Measurements from ENCODE around the gene DCAF7.

Gene DCAF7

DNA sequence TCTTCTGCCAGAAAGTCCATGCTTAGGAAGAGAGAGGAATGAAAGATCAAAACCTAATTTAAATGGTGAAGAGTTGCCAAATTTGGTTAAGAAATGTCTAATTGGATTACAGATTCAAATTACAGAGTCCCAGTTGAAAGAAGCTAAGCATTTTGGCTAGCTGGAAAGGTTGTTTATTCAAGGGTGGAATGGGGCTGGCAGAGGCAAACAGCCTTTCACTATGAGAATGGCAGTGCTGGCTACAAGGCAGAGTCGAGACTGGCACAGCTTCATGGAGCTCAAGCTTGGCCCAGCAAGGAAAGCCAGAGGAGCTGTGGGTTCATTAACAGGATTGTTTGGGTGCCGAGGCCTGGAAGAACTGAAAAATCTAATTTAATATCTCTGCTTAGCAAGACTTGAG is 85.5 kb downstream of the DCAF7 start:
- TF ChIP-seq, protein P1, sequence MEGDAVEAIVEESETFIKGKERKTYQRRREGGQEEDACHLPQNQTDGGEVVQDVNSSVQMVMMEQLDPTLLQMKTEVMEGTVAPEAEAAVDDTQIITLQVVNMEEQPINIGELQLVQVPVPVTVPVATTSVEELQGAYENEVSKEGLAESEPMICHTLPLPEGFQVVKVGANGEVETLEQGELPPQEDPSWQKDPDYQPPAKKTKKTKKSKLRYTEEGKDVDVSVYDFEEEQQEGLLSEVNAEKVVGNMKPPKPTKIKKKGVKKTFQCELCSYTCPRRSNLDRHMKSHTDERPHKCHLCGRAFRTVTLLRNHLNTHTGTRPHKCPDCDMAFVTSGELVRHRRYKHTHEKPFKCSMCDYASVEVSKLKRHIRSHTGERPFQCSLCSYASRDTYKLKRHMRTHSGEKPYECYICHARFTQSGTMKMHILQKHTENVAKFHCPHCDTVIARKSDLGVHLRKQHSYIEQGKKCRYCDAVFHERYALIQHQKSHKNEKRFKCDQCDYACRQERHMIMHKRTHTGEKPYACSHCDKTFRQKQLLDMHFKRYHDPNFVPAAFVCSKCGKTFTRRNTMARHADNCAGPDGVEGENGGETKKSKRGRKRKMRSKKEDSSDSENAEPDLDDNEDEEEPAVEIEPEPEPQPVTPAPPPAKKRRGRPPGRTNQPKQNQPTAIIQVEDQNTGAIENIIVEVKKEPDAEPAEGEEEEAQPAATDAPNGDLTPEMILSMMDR (IDR thresholded peaks at IDR 0.05; ENCODE audit: control insufficient read depth, extremely low read depth, insufficient read depth): no peak
- H3K4me3 ChIP-seq (ENCODE audit: low read depth, low read length): no peak overlapping the region
- DNase-seq (ENCODE audit: low read depth): no peak

DNA sequence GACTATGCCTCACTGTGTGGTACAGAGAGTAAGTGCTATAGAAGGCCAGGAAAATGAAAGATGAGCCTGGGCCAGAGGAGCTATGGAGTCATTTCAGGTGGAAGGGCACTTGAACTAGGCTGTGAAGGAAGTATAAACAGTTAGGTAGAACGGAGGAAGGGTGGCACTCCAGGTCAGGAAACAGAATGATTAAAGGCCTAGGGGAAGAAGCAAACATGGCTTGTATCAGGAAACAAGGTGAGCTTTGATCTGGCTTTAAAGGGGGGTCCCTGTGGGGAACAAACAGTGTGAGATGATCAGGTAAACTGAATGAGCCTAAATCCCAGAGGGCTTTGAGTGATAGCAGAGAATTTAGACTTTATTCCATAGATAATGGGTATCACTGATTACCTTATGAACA is 88.8 kb downstream of the DCAF7 start:
- TF ChIP-seq, protein P1 (IDR thresholded peaks at IDR 0.05; ENCODE audit: control insufficient read depth, extremely low read depth, insufficient read depth): no peak
- no peak overlapping the region for H3K4me3 ChIP-seq (ENCODE audit: low read depth, low read length)
- no peak for DNase-seq (ENCODE audit: low read depth)

DNA sequence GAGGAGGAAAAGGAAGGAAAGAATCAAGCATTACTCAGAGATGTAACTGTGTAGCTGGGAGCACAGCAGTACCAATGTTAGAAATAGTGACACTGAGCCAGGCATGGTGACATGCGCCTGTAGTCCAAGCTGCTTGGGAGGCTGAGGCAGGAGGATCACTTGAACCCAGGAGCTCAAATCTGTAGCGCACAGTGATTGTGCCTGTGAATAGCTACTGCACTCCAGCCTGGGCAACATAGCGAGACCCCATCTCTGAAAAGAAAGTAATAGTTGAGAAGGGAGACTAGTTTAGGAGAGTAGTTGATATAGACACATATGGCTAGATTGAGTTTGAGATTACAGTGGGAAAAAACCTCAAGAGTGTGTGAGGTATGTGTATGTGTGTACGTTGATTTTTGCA is 89.8 kb downstream of the DCAF7 start:
- no peak for DNase-seq (ENCODE audit: low read depth)
- TF ChIP-seq, protein P1 (IDR thresholded peaks at IDR 0.05; ENCODE audit: control insufficient read depth, extremely low read depth, insufficient read depth): no peak
- H3K4me3 ChIP-seq (ENCODE audit: low read depth, low read length): no peak overlapping the region

DNA sequence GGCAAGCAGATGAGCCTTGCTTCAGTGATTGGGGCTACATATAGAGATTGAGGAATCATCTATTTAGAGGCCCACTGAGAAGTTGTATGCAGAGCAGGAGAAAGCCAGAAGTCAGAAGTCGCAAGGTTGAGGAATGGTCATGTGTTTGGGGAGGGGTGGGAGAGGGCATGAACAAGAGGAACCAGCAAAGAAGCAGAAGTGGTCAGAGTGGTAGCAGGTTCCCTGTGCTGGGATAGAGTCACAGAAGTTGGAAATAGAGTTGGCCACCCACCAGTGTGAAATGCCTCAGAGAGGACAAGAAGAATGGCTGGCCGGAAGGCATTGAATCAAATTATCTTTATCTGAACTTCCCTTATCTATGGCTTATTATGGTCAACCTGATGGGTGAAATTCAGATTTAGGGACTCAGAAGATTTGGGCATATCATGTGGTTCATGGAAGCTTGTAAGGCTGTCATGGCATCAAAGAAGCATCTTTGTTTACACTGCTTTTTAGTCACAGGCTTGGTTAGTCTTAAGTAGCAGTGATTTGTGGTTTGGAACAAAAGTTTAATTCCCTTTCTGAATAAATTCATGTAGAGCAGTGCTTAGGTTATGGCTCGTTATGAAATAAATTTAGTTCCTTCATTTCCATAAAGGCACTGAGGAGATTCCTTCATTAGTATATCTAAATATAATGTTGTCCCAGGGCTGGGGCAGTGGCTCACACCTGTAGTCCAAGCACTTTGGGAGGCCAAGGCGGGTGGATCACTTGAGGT is 91.6 kb downstream of the DCAF7 start:
- H3K4me3 ChIP-seq (ENCODE audit: low read depth, low read length): no peak overlapping the region
- TF ChIP-seq, protein P1 (IDR thresholded peaks at IDR 0.05; ENCODE audit: control insufficient read depth, extremely low read depth, insufficient read depth): no peak
- DNase-seq (ENCODE audit: low read depth): no peak
